COLO829 (cell line): ENCODE results near the gene MFAP4.
"Not testable (repeated sequence)": the region's sequence is repeated elsewhere in the genome, so short reads cannot be mapped to it uniquely, and the experiment has no call there.

Source experiments
- DNase-seq: peaks from one replicate; pipeline ENCODE4 v3.0.0; 2012; ENCODE audit warnings: low spot score

MFAP4 gene

DNA sequence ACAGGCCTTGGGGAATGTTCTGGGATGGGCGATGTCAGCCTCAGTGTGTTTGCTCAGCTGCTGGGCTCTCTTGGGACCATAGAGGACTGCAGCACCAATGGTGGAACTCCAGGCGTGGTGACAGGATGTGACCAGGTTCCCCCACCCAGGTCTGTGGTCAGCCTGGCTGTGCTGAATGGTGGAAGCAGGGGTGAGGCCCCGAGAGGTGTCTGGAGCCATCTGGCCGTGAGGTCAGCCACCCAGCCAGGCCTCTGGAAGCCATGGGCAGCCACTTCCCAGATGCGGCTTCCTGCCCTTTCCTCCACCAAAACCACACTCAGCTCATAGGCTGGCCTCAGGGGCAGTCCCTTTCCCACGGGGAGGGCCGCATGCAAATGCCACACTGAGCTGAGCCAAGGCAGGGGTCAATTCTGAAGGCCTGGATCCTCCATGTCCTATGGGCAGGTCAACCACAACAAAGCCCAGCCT lies 16.5 kb downstream of the MFAP4 start:
- no peak for DNase-seq

DNA sequence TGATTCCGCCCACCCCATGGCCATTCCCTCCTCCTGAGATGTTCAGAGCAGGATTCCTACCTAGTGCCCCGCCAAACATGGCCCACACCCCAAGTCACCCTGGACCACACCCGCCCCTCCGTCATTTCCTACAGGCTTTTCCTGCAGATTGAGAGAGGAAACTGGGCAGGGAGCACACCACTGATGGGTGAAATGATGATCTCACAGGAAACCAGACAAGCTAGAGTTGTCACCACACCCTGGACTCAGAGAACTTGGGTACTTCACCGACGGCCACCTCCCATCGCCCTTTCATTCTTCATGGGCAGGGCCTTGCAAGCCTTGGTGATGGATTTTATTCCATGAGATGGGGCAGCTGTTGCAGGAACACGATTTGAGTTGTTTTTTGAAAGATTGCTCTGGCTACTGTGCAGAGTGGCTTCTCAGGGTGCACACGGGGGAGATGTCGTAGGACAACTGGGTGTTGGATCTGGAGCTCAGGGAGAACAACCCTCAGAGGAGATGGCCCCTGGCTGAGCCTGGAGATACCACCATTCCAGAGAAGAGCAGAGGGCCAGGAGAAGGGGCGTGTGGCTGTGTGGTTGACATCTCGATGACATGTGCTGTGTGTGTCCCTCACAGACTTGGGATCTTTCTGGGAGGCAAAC lies 17.0 kb downstream of the MFAP4 start:
- DNase-seq = no peak

DNA sequence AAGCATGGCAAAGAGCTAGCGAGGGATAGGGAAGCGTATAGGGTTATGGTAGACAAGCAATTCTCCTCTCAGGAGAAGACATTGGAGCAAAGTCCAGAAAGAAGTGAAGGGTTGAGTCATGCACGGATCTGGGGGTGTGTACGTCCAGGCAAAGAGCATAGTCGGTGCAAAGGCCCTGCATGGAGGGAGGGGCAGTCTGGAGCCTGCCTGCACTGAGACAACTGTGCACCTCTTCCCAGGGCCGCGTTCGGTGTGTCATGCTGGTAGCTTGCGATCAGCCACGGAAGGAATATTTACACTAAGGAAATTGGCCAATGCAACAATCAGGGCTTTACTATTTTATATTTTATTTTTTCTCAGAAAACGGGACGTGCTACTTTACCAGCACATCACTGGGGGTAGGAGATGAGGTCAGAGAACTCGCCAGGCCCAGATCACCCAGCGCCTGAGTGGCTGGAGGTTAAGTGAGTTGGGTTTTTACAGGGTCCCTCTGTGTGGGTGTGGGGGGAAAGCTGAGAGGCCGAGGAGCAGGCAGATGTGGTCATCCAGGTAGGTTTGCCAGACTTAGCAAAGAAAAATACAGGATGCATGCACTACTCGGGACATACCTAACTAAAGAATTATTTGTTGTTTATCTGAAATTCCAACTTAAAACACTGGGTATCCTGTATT lies 17.7 kb downstream of the MFAP4 start:
- no peak for DNase-seq

GRCh38 chr17:19368229-19368628 lies 18.8 kb downstream of the MFAP4 start:
- no peak for DNase-seq

DNA sequence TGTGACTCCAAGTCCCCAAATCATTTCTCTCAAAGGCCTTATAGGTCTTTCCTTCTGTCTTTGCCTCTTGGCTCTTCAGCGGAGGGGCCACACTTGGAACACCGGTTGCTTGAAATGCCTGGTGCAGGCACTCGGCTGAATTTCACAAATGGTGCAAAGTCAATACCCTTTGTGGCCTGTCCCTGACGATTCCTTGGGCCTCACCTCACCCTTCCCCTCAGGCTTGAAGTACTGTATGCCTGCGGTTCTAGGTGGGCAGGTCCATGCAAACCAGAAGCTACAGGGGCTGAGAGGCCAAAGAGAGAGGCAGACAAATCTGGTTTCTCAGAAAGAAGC lies 20.4 kb downstream of the MFAP4 start:
- no peak for DNase-seq

DNA sequence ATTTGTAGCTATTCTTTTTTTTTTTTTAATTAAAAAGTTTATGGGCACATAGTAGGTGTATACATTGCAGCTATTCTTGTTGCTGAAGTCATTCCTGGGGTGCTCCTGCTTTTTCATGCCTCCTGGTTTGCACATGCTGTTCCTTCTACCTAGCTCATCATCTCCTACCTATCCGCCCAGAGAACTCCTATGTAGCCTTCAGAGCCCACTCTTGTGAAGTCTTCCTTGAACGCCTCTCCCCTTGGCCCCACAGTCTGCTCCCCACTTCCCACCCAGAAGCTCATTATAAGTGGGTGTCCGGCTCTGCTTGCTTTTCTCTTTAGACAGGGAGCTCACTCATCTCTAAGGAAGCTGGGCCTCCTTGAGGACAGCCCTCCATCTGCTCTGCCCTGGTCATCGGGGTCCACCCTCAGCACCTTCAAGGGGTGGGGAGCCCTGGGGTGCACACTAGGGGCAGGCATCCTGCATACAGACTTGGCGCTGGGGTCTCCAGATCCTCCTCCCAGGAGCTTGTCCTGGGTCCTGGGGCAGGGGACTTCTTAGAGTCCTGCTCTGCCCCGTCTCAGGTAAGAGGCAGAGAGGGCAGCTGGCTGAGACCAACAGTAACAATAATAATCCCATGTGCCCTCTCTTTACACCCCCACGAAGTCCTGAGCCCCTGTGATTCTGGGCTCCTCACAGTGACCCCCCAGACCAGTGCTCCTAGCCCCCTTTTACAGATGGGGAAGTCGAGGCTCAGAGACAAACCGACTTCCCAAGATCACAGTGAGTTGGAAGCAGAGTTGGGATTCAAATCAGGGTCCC lies 21.0 kb downstream of the MFAP4 start:
- no peak for DNase-seq

GRCh38 chr17:19365499-19365817 lies 21.5 kb downstream of the MFAP4 start:
- DNase-seq = no peak

DNA sequence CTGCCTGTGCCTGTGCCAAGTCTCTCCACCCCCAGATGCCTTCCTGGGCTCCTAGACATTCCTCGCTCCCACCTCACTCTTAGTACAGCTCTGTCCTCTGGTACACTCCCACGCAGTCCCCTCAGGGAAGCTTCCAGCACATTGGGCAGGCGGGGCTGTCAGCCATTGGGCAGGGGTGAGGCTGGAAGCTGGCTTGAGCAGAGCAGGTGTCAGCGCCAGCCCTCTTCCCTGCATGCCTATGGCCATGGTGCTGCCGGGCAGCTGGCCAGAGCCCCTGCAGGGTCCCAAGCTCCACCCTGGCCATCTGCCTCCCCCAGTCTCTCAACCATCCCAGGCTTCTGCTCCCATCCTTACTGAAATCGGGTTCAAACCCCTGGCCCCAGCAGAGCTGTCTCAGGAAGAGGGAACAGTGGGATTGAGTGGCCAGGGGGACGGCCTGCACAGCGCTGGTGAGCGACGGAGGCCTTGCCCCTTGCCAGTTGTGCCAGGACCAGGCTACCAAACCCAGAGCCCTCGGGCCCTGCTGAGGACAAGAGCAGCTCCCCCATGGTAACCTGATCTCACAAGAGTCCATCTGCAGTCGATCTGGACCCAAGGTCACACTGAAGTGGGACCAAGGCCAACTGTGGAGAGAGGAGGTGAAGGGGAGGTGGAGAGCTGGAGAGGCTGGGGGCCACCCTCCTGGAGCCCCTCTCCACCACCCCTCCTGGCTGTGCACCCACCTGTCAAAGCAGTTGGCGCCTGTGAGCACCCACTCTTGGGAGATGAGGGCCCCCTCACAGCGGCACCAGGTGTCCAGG lies 22.1 kb downstream of the MFAP4 start:
- no peak for DNase-seq

- DNase-seq = no peak
Observed at GRCh38 chr17:19363460-19364035, 23.4 kb downstream of the MFAP4 start.

DNA sequence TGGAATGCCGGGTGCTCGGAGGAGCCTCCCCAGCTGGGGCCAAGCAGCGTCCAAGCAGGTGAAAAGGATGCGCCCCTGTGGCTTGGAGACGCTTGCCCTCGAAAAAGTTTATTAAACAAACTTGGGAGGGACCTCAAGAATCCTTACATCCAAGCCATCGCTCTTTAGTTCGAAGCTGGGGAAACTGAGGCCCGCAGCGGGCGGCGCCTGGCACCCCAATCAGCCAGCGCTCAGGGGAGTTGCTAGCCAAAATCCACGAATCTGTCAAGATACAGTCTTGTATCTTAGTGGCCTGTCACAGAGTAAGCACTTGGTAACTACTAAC lies 23.9 kb downstream of the MFAP4 start:
- DNase-seq = no peak

- peak; percentile 98 for DNase-seq
Observed at GRCh38 chr17:19362277-19363113, 24.5 kb downstream of the MFAP4 start, which contains the start of gene B9D1. TSS of gene B9D1 (minus strand) at chr17:19362723. CDS start at chr17:19362569, 154 bp downstream.

DNA sequence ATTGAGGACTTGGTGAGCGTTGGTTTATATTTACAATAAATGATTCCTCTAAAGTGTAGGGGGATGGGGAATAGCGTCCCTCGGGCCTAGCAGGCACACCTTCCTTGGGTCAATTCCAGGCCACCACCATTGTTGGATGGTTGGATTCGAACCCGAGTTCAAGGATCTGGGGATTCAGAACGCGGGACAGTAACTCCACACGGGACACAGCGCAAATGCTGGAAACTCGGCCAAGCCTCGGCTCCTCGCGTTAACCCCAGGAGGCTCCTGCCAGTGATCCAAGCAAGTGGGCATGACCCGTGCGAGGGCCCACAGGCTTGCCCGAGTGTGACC lies 25.1 kb downstream of the MFAP4 start:
- DNase-seq = peak; percentile 23

DNA sequence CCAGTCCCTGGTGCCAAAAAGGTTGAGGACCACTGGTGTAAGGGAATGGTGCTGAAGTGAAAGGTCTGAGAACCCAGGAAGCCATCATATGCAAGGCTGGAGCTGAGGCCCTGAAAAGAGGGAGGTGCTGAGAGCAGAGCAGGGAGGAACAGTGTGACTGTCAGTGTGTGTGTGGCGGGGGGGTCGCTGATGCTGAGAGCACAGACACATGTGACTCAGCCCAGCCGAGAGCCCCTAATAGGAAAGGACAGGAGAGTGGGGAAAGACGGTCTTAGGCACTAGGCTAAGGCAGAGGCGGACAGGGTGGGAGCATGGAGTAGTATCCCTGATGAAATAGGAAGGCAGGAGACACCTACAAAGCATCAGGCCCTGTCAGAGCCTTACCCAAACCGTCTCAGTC lies 25.7 kb downstream of the MFAP4 start:
- no peak for DNase-seq

- no peak for DNase-seq
Observed at GRCh38 chr17:19360772-19361171, 26.2 kb downstream of the MFAP4 start.

GRCh38 chr17:19359856-19360255 lies 27.1 kb downstream of the MFAP4 start:
- no peak for DNase-seq

- no peak for DNase-seq
Observed at GRCh38 chr17:19359151-19359550, 27.8 kb downstream of the MFAP4 start.

DNA sequence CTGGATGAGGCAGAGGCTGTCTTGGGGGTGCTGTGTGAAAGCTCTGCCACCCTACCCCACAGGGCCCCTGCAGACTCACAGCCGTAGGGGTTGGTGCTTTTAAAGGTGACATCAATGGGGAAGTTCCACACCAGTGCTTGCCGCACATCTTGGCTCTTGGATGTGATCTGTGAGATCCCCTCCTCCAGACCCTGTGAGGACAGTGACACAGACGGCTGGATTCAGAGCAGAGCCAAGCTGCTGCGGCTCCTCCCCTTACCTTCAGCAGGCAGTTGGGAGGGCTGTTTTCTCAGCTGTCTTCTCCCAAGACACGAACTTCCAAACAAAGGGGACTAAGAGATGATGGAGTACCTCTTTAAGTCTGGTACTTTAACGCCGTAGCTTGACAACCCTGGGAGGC lies 29.2 kb downstream of the MFAP4 start:
- no peak for DNase-seq

- DNase-seq = no peak
Observed at GRCh38 chr17:19357351-19357750, 29.6 kb downstream of the MFAP4 start.

DNA sequence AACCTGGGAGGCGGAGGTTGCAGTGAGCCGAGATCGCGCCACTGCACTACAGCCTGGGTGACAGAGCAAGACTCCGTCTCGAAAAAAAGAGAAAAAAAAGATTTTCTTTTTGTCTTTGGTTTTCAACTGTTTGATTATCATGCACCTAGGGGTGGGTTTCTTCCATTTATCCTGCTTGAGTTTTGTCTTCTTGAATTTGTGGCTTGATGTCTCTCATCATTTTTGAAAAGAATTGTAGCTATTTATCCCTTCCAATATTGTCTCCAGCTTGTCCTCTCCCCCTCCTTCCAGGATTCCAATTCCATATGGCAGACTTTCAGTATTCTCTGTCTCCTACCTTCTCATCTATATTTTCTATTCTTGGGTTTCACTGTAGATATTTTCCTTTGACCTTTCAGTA lies 32.2 kb downstream of the MFAP4 start:
- DNase-seq = no peak

DNA sequence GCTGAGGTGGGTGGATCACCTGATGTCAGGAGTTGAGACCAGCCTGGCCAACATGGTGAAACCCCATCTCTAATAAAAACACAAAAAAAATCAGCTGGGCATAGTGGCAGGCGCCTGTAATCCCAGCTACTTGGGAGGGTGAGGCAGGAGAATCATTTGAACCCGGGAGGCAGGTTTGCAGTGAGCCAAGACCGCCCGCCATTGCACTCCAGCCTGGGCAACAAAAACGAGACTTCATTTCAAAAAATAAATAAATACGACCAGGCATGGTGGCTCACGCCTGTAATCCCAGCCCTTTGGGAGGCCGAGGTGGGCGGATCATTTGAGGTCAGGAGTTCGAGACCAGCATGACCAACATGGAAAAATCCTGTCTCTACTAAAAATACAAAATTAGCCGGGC lies 33.6 kb downstream of the MFAP4 start:
- DNase-seq = not testable (repeated sequence)

- no peak for DNase-seq
Observed at GRCh38 chr17:19348806-19349205, 38.2 kb downstream of the MFAP4 start.
